ENCODE data around the gene CHD6. TPM values are rescaled to one million over a fixed set of nuclear protein-coding genes. Genes with fewer than 3 reads are reported as not detected.

Gene CHD6
- total RNA-seq, 1 experiment from 2014 or later = 26.6 TPM

GRCh38 chr20:41453010-41453950 lies 164.9 kb downstream of the CHD6 start:
- ATAC-seq (no peak), DNase-seq (ENCODE audit: low read depth, low spot score) (no peak)
- ChIA-PET POLR2A (no interaction called here), RAD21 (ENCODE audit: low non-redundant PET in 1 of 2, low total read pairs in 2 of 2, uncharacterized antibody in 2 of 2, unreplicated experiment in 2 of 2) (no interaction called here), CTCF (interaction anchor here (0.6 kb wide), 1 partner anchor 81 kb away, joined by 3 read pairs; no protein-coding TSS in a partner anchor)
- BruUV-seq (replicated peaks) = no TSS peak
- no peaks in the 10 kb centered on the region for H3K79me2 ChIP-seq (ENCODE audit: insufficient read depth, low read length)
- no peak overlapping the region for H3K27ac ChIP-seq (ENCODE audit: low read depth, low read length)
- H3K36me3 ChIP-seq (ENCODE audit: control insufficient read depth in 1 of 2, insufficient read depth in 2 of 2, low read length in 2 of 2) = peaks cover 0 to 16% of the 10 kb centered on the region in 2 experiments; a peak in 3 of 4 replicates
- H3K9ac ChIP-seq (ENCODE audit: low read length) = no peak overlapping the region
- no peak overlapping the region for H3K4me3 ChIP-seq (replicated peaks in 1 of 2; ENCODE audit: low read depth in 1 of 2, low read length in 2 of 2)
- H3K4me2 ChIP-seq (ENCODE audit: low read length) = no peak overlapping the region
- H2AFZ ChIP-seq (ENCODE audit: low read depth, low read length, poor library complexity, severe bottlenecking) = no peak overlapping the region
- H3K4me1 ChIP-seq (ENCODE audit: control insufficient read depth in 1 of 2, insufficient read depth in 2 of 2, low read length in 2 of 2) = no peaks in the 10 kb centered on the region
- no peaks in the 10 kb centered on the region for H4K20me1 ChIP-seq (ENCODE audit: insufficient read depth)
- no peaks in the 10 kb centered on the region for H3K9me2 ChIP-seq (ENCODE audit: insufficient read depth)
- TF ChIP-seq ELF1 (IDR thresholded peaks at IDR 0.05; ENCODE audit: borderline replicate concordance, low read depth) (no peak), FOSL1 (IDR thresholded peaks at IDR 0.05; ENCODE audit: low read depth) (no peak), REST (IDR thresholded peaks at IDR 0.05; ENCODE audit: low read depth) (no peak), POLR2A (IDR thresholded peaks at IDR 0.05; ENCODE audit: borderline replicate concordance, extremely low read depth, insufficient read depth, insufficient read length) (no peak), RAD21 (IDR thresholded peaks at IDR 0.05; ENCODE audit: low read depth) (no peak), TCF7L2 (IDR thresholded peaks at IDR 0.05; ENCODE audit: borderline replicate concordance, extremely low read depth, insufficient read depth, insufficient read length) (no peak)
- TF ChIP-seq, protein P1, sequence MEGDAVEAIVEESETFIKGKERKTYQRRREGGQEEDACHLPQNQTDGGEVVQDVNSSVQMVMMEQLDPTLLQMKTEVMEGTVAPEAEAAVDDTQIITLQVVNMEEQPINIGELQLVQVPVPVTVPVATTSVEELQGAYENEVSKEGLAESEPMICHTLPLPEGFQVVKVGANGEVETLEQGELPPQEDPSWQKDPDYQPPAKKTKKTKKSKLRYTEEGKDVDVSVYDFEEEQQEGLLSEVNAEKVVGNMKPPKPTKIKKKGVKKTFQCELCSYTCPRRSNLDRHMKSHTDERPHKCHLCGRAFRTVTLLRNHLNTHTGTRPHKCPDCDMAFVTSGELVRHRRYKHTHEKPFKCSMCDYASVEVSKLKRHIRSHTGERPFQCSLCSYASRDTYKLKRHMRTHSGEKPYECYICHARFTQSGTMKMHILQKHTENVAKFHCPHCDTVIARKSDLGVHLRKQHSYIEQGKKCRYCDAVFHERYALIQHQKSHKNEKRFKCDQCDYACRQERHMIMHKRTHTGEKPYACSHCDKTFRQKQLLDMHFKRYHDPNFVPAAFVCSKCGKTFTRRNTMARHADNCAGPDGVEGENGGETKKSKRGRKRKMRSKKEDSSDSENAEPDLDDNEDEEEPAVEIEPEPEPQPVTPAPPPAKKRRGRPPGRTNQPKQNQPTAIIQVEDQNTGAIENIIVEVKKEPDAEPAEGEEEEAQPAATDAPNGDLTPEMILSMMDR (IDR thresholded peaks at IDR 0.05 in 2 of 3, conservative IDR thresholded peaks at IDR 0.05 in 1 of 3; ENCODE audit: borderline replicate concordance in 1 of 3, insufficient read depth in 1 of 3, low read depth in 2 of 3, low read length in 2 of 3) = no peak
- intact Hi-C loops (cut with micrococcal nuclease) = no loop called here
- no peaks in the 10 kb centered on the region for H3K9me3 ChIP-seq (ENCODE audit: control insufficient read depth in 1 of 2, insufficient read depth in 1 of 2, low read depth in 1 of 2, low read length in 2 of 2)
- H3K27me3 ChIP-seq (ENCODE audit: insufficient read depth, low read length) = no peaks in the 10 kb centered on the region

Measured in HCT116 (cell line).